ENCODE results near the gene ALPP.
"Not testable (repeated sequence)": the region's sequence is repeated elsewhere in the genome, so short reads cannot be mapped to it uniquely, and the experiment has no call there.

The ALPP gene

GRCh38 chr2:232362174-232362900 is 16.2 kb upstream of the ALPP start:
- Histone ChIP-seq H3K4me3 (ENCODE audit: low read length) (no peak overlapping the region), H3K27ac (ENCODE audit: low read depth, low read length) (no peak overlapping the region), H3K4me1 (ENCODE audit: control insufficient read depth, insufficient read depth, low read length) (no peaks in the 10 kb centered on the region), H3K27me3 (ENCODE audit: control insufficient read depth, insufficient read depth, low read length) (no peaks in the 10 kb centered on the region), H3K9ac (ENCODE audit: low read length) (no peak overlapping the region), H3K36me3 (ENCODE audit: control insufficient read depth, insufficient read depth, low read length) (no peaks in the 10 kb centered on the region)

- not testable (repeated sequence) for H3K36me3 ChIP-seq (ENCODE audit: control insufficient read depth, insufficient read depth, low read length); H3K4me3 ChIP-seq (ENCODE audit: low read length); H3K27me3 ChIP-seq (ENCODE audit: control insufficient read depth, insufficient read depth, low read length); H3K4me1 ChIP-seq (ENCODE audit: control insufficient read depth, insufficient read depth, low read length); H3K27ac ChIP-seq (ENCODE audit: low read depth, low read length); H3K9ac ChIP-seq (ENCODE audit: low read length)
These were observed 15.3 kb upstream of the ALPP start for GRCh38 chr2:232363064-232363783.

GRCh38 chr2:232363784-232364615 is 14.6 kb upstream of the ALPP start:
- Histone ChIP-seq H3K4me3 (ENCODE audit: low read length) (no peak overlapping the region), H3K27me3 (ENCODE audit: control insufficient read depth, insufficient read depth, low read length) (no peaks in the 10 kb centered on the region), H3K27ac (ENCODE audit: low read depth, low read length) (no peak overlapping the region), H3K36me3 (ENCODE audit: control insufficient read depth, insufficient read depth, low read length) (no peaks in the 10 kb centered on the region), H3K9ac (ENCODE audit: low read length) (no peak overlapping the region), H3K4me1 (ENCODE audit: control insufficient read depth, insufficient read depth, low read length) (no peaks in the 10 kb centered on the region)

- H3K9ac ChIP-seq (ENCODE audit: low read length); H3K4me1 ChIP-seq (ENCODE audit: control insufficient read depth, insufficient read depth, low read length); H3K27ac ChIP-seq (ENCODE audit: low read depth, low read length); H3K36me3 ChIP-seq (ENCODE audit: control insufficient read depth, insufficient read depth, low read length); H3K27me3 ChIP-seq (ENCODE audit: control insufficient read depth, insufficient read depth, low read length); H3K4me3 ChIP-seq (ENCODE audit: low read length): not testable (repeated sequence)
These were observed 13.6 kb upstream of the ALPP start for GRCh38 chr2:232364806-232365594.

- Histone ChIP-seq H3K27ac (ENCODE audit: low read depth, low read length) (no peak overlapping the region), H3K4me3 (ENCODE audit: low read length) (no peak overlapping the region), H3K27me3 (ENCODE audit: control insufficient read depth, insufficient read depth, low read length) (no peaks in the 10 kb centered on the region), H3K9ac (ENCODE audit: low read length) (no peak overlapping the region), H3K4me1 (ENCODE audit: control insufficient read depth, insufficient read depth, low read length) (no peaks in the 10 kb centered on the region), H3K36me3 (ENCODE audit: control insufficient read depth, insufficient read depth, low read length) (no peaks in the 10 kb centered on the region)
These were observed 12.8 kb upstream of the ALPP start for GRCh38 chr2:232365621-232366321.

- not testable (repeated sequence) for H3K4me3 ChIP-seq (ENCODE audit: low read length); H3K27me3 ChIP-seq (ENCODE audit: control insufficient read depth, insufficient read depth, low read length); H3K4me1 ChIP-seq (ENCODE audit: control insufficient read depth, insufficient read depth, low read length); H3K36me3 ChIP-seq (ENCODE audit: control insufficient read depth, insufficient read depth, low read length); H3K9ac ChIP-seq (ENCODE audit: low read length); H3K27ac ChIP-seq (ENCODE audit: low read depth, low read length)
These were observed 12.1 kb upstream of the ALPP start for GRCh38 chr2:232366461-232366860.

GRCh38 chr2:232367016-232367415 is 11.5 kb upstream of the ALPP start:
- no peaks in the 10 kb centered on the region for H3K36me3 ChIP-seq (ENCODE audit: control insufficient read depth, insufficient read depth, low read length)
- H3K4me3 ChIP-seq (ENCODE audit: low read length) = no peak overlapping the region
- H3K27me3 ChIP-seq (ENCODE audit: control insufficient read depth, insufficient read depth, low read length) = no peaks in the 10 kb centered on the region
- no peaks in the 10 kb centered on the region for H3K4me1 ChIP-seq (ENCODE audit: control insufficient read depth, insufficient read depth, low read length)
- H3K9ac ChIP-seq (ENCODE audit: low read length) = no peak overlapping the region
- H3K27ac ChIP-seq (ENCODE audit: low read depth, low read length) = no peak overlapping the region

GRCh38 chr2:232367591-232368233 is 10.8 kb upstream of the ALPP start:
- H3K27me3 ChIP-seq (ENCODE audit: control insufficient read depth, insufficient read depth, low read length) = no peaks in the 10 kb centered on the region
- no peak overlapping the region for H3K9ac ChIP-seq (ENCODE audit: low read length)
- no peaks in the 10 kb centered on the region for H3K36me3 ChIP-seq (ENCODE audit: control insufficient read depth, insufficient read depth, low read length)
- no peaks in the 10 kb centered on the region for H3K4me1 ChIP-seq (ENCODE audit: control insufficient read depth, insufficient read depth, low read length)
- H3K4me3 ChIP-seq (ENCODE audit: low read length) = no peak overlapping the region
- H3K27ac ChIP-seq (ENCODE audit: low read depth, low read length) = no peak overlapping the region

- H3K27ac ChIP-seq (ENCODE audit: low read depth, low read length) = no peak overlapping the region
- no peak overlapping the region for H3K9ac ChIP-seq (ENCODE audit: low read length)
- H3K27me3 ChIP-seq (ENCODE audit: control insufficient read depth, insufficient read depth, low read length) = no peaks in the 10 kb centered on the region
- H3K4me1 ChIP-seq (ENCODE audit: control insufficient read depth, insufficient read depth, low read length) = no peaks in the 10 kb centered on the region
- H3K36me3 ChIP-seq (ENCODE audit: control insufficient read depth, insufficient read depth, low read length) = no peaks in the 10 kb centered on the region
- H3K4me3 ChIP-seq (ENCODE audit: low read length) = no peak overlapping the region
These were observed 10.2 kb upstream of the ALPP start for GRCh38 chr2:232368311-232368731.

- Histone ChIP-seq H3K27me3 (ENCODE audit: control insufficient read depth, insufficient read depth, low read length) (no peaks in the 10 kb centered on the region), H3K4me3 (ENCODE audit: low read length) (no peak overlapping the region), H3K9ac (ENCODE audit: low read length) (no peak overlapping the region), H3K36me3 (ENCODE audit: control insufficient read depth, insufficient read depth, low read length) (no peaks in the 10 kb centered on the region), H3K4me1 (ENCODE audit: control insufficient read depth, insufficient read depth, low read length) (no peaks in the 10 kb centered on the region), H3K27ac (ENCODE audit: low read depth, low read length) (no peak overlapping the region)
These were observed 9.2 kb upstream of the ALPP start for GRCh38 chr2:232369126-232369951.

- not testable (repeated sequence) for H3K9ac ChIP-seq (ENCODE audit: low read length); H3K4me1 ChIP-seq (ENCODE audit: control insufficient read depth, insufficient read depth, low read length); H3K4me3 ChIP-seq (ENCODE audit: low read length); H3K27me3 ChIP-seq (ENCODE audit: control insufficient read depth, insufficient read depth, low read length); H3K27ac ChIP-seq (ENCODE audit: low read depth, low read length); H3K36me3 ChIP-seq (ENCODE audit: control insufficient read depth, insufficient read depth, low read length)
These were observed 8.5 kb upstream of the ALPP start for GRCh38 chr2:232370007-232370406.

Measured in rectal smooth muscle tissue (tissue), 1 donor.